Cardiac muscle cell (in vitro differentiated cells and primary cell): ENCODE measurements around the gene PLEKHG3. TPM values are rescaled to one million over a fixed set of nuclear protein-coding genes. Genes with fewer than 3 reads are reported as not detected.

Experiments
- DNase-seq, 2 donors: peaks; one replicate each; pipeline versions ENCODE4 v3.0.0 to v3.0.0-alpha.2; 2010 to 2017; ENCODE audit warnings: low read depth in 1 of 2, low spot score in 1 of 2
- H3K27ac ChIP-seq: fragments of 200-600 bp; sonication (generic); 2 replicates; pipeline ENCODE4 v1.5.1; 2016
- H3K27me3 ChIP-seq: fragments of 200-600 bp; sonication (generic); 2 replicates; pipeline ENCODE4 v1.6.0; 2016; ENCODE audit warnings: control low read depth
- H3K36me3 ChIP-seq: fragments of 200-600 bp; sonication (generic); 2 replicates; pipeline ENCODE4 v1.5.1; 2016; ENCODE audit warnings: control low read depth
- H3K4me1 ChIP-seq: fragments of 200-600 bp; sonication (generic); 2 replicates; pipeline ENCODE4 v1.8.1; 2017; ENCODE audit warnings: low read depth, mild to moderate bottlenecking, mixed run types
- H3K4me3 ChIP-seq: fragments of 200-600 bp; sonication (generic); 2 replicates; pipeline ENCODE4 v1.5.1; 2016; ENCODE audit warnings: mild to moderate bottlenecking
- H3K9me3 ChIP-seq: fragments of 200-600 bp; sonication (generic); 2 replicates; pipeline ENCODE4 v1.5.1; 2017; ENCODE audit warnings: low read depth, mild to moderate bottlenecking, control low read depth
- polyA plus RNA-seq: library from polyadenylated mRNA; unstranded; fragments of >200 nt; fragmentation: Nextera tagmentation; extraction: Ambion mirVana; gene quantifications from 2 replicates; pipeline ENCODE4 v1.2.1, GENCODE V29; 2016
- total RNA-seq: library from RNA; depleted of rRNA; stranded (reverse); fragments of >200 nt; gene quantifications from 2 replicates; pipeline ENCODE4 v1.2.3, GENCODE V29; 2016
- TF ChIP-seq, protein P1 (sequence below): IDR thresholded peaks from 2 replicates; pipeline ENCODE4 v1.5.1; 2012; ENCODE audit warnings: low read depth, mild to moderate bottlenecking, low read length

PLEKHG3 gene
- total and polyA plus RNA-seq, 2 experiments from 2014 or later = 19.2 to 72.2 TPM

- H3K4me1 ChIP-seq = no peaks in the 10 kb centered on the region
- H3K27ac ChIP-seq = no peak overlapping the region
- no peaks in the 10 kb centered on the region for H3K36me3 ChIP-seq
- no peaks in the 10 kb centered on the region for H3K27me3 ChIP-seq
- H3K9me3 ChIP-seq = no peaks in the 10 kb centered on the region
- TF ChIP-seq, protein P1, sequence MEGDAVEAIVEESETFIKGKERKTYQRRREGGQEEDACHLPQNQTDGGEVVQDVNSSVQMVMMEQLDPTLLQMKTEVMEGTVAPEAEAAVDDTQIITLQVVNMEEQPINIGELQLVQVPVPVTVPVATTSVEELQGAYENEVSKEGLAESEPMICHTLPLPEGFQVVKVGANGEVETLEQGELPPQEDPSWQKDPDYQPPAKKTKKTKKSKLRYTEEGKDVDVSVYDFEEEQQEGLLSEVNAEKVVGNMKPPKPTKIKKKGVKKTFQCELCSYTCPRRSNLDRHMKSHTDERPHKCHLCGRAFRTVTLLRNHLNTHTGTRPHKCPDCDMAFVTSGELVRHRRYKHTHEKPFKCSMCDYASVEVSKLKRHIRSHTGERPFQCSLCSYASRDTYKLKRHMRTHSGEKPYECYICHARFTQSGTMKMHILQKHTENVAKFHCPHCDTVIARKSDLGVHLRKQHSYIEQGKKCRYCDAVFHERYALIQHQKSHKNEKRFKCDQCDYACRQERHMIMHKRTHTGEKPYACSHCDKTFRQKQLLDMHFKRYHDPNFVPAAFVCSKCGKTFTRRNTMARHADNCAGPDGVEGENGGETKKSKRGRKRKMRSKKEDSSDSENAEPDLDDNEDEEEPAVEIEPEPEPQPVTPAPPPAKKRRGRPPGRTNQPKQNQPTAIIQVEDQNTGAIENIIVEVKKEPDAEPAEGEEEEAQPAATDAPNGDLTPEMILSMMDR = no peak
- no peak overlapping the region for H3K4me3 ChIP-seq
- DNase-seq = no peak
These were observed 27.7 kb upstream of the PLEKHG3 start for GRCh38 chr14:64676410-64677008.

DNA sequence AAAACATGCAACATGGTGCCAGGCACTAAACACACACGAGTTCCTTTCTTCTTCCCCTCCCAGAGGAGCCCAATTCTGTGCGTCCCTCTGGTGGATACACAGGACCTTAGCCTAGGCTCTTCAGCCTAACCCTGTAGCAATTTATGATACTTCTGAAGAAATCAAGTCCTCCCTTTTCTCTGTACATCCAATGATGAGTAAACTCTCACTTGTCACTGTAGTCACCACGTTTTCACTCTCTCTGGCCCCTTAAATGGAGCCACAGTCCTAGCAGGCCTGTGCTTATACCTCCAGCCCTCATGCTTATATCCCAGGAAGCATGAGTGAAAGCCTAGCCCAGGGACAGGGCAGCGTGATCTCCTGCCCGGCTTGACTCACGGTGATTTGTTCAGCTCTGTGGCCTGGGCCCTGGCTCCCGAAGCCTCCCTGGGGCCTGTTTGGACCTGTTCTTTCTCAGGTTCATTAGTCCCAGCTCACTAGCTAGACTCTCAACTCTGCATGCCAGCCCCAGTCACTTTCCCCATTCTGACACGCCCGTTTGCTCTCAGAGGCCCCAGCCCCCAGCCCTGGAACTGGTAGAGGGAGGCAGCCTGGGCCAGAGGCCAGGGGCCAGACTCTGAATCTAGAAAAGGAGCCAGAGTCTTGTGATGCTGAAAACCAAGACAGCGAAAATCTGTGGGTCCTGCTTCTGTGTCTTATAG lies 24.1 kb upstream of the PLEKHG3 start:
- H3K4me3 ChIP-seq = no peak overlapping the region
- no peak for DNase-seq
- TF ChIP-seq, protein P1 = no peak
- H3K36me3 ChIP-seq = no peaks in the 10 kb centered on the region
- H3K4me1 ChIP-seq = peaks cover 4% of the 10 kb centered on the region
- no peaks in the 10 kb centered on the region for H3K9me3 ChIP-seq
- no peaks in the 10 kb centered on the region for H3K27me3 ChIP-seq
- H3K27ac ChIP-seq = no peak overlapping the region

GRCh38 chr14:64680714-64681065 lies 23.5 kb upstream of the PLEKHG3 start:
- H3K27me3 ChIP-seq = no peaks in the 10 kb centered on the region
- H3K4me1 ChIP-seq = peaks cover 4% of the 10 kb centered on the region
- TF ChIP-seq, protein P1 = no peak
- no peak for DNase-seq
- no peaks in the 10 kb centered on the region for H3K9me3 ChIP-seq
- H3K4me3 ChIP-seq = no peak overlapping the region
- H3K36me3 ChIP-seq = no peaks in the 10 kb centered on the region
- H3K27ac ChIP-seq = no peak overlapping the region

DNA sequence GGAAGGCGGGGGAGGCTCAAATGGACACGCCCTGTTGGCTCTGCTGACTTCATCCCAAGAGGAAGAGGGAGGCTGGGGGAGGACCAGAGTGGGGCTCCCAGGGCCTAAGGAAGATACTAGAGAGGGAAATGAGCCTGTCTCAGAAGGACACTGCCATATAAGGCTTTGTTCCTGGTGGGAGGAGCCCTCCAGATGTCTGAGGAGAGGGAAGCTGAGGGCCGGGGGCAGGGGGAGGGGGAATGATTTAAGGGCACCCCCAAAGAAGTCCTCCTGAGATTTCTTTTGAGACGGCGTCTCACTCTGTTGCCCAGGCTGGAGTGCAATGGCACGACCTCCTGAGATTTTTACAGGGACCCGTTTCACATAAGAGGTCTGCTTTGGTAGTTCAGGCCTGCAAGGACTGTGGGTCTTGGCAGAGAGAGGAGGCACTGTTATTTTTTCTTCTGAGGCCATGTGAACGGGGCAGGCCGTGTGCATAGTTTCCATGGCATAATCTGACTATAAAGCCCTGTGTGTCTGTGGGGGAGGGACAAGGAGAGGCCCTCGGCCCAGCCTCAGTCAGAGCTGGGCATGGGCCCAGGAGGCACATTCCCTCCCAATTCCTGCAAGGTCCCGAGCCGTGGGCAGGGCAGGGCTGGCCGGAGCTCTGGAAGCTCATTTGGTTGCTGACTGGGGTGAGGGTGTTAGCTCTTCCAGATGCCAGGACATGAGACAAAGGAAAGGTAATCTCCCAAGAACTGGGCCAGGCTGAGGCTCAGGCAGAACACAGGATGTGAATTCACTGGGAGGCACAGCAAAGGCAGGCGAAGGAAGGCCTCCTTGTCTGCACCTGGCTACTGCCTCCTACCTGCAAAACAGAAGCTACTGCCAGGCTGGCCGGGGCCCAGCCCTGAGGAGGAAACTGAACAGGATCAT lies 22.2 kb upstream of the PLEKHG3 start:
- peak in 1 of 2 donors; percentile 89 for DNase-seq
- H3K27ac ChIP-seq = peak overlapping the region; percentile 57
- H3K4me1 ChIP-seq = peaks cover 4% of the 10 kb centered on the region

GRCh38 chr14:64682843-64683242 lies 21.4 kb upstream of the PLEKHG3 start:
- Histone ChIP-seq H3K4me3 (no peak overlapping the region), H3K9me3 (no peaks in the 10 kb centered on the region), H3K27ac (no peak overlapping the region), H3K27me3 (no peaks in the 10 kb centered on the region), H3K36me3 (no peaks in the 10 kb centered on the region), H3K4me1 (peaks cover 4% of the 10 kb centered on the region)
- DNase-seq = no peak
- TF ChIP-seq, protein P1 = no peak

More for the DNA sequence above, 22.2 kb upstream of the PLEKHG3 start:
- H3K36me3 ChIP-seq = no peaks in the 10 kb centered on the region
- TF ChIP-seq, protein P1 = no peak
- no peaks in the 10 kb centered on the region for H3K27me3 ChIP-seq
- H3K9me3 ChIP-seq = no peaks in the 10 kb centered on the region
- no peak overlapping the region for H3K4me3 ChIP-seq
